ENCODE results near the gene VPS33A.
"Not testable (repeated sequence)": the region's sequence is repeated elsewhere in the genome, so short reads cannot be mapped to it uniquely, and the experiment has no call there.

VPS33A gene

GRCh38 chr12:122204167-122205052 lies 61.9 kb downstream of the VPS33A start:
- DNase-seq (ENCODE audit: low read depth): no peak

- DNase-seq (ENCODE audit: low read depth): peak; percentile 48
These were observed 62.8 kb downstream of the VPS33A start, which contains the start of gene B3GNT4 for GRCh38 chr12:122203301-122204166. Gene B3GNT4 (plus strand): TSS chr12:122203709. CDS start chr12:122204619, 910 bp downstream.

- not testable (repeated sequence) for DNase-seq (ENCODE audit: low read depth)
These were observed 63.5 kb downstream of the VPS33A start for GRCh38 chr12:122202811-122203210.

- no peak for DNase-seq (ENCODE audit: low read depth)
These were observed 64.3 kb downstream of the VPS33A start for GRCh38 chr12:122202017-122202416.

GRCh38 chr12:122201381-122201780 lies 64.9 kb downstream of the VPS33A start:
- DNase-seq (ENCODE audit: low read depth): no peak

- DNase-seq (ENCODE audit: low read depth): no peak
These were observed 65.6 kb downstream of the VPS33A start for GRCh38 chr12:122200541-122201175.

- no peak for DNase-seq (ENCODE audit: low read depth)
These were observed 66.6 kb downstream of the VPS33A start for GRCh38 chr12:122199484-122200355.

GRCh38 chr12:122197612-122197966 lies 68.7 kb downstream of the VPS33A start:
- no peak for DNase-seq (ENCODE audit: low read depth)

GRCh38 chr12:122195405-122195804 lies 70.9 kb downstream of the VPS33A start:
- no peak for DNase-seq (ENCODE audit: low read depth)

GRCh38 chr12:122194804-122195203 lies 71.5 kb downstream of the VPS33A start:
- no peak for DNase-seq (ENCODE audit: low read depth)

- DNase-seq (ENCODE audit: low read depth): no peak
These were observed 73.9 kb downstream of the VPS33A start for GRCh38 chr12:122192441-122192840.

- peak; percentile 51 for DNase-seq (ENCODE audit: low read depth)
These were observed 75.2 kb downstream of the VPS33A start for GRCh38 chr12:122190842-122191668.

- no peak for DNase-seq (ENCODE audit: low read depth)
These were observed 76.4 kb downstream of the VPS33A start for GRCh38 chr12:122189626-122190475.

GRCh38 chr12:122187466-122187865 lies 78.8 kb downstream of the VPS33A start:
- no peak for DNase-seq (ENCODE audit: low read depth)

GRCh38 chr12:122185494-122186082 lies 80.7 kb downstream of the VPS33A start:
- no peak for DNase-seq (ENCODE audit: low read depth)

- DNase-seq (ENCODE audit: low read depth): no peak
These were observed 81.2 kb downstream of the VPS33A start for GRCh38 chr12:122185079-122185478.

- DNase-seq (ENCODE audit: low read depth): no peak
These were observed 81.8 kb downstream of the VPS33A start for GRCh38 chr12:122184517-122184916.

GRCh38 chr12:122183588-122183940 lies 82.7 kb downstream of the VPS33A start:
- no peak for DNase-seq (ENCODE audit: low read depth)

- no peak for DNase-seq (ENCODE audit: low read depth)
These were observed 83.3 kb downstream of the VPS33A start, which contains the start of gene LRRC43 for GRCh38 chr12:122182887-122183587. Gene LRRC43 (plus strand): TSS chr12:122183123. CDS start chr12:122183145, 22 bp downstream.
